ENCODE data around the gene OR6C2. TPM values are rescaled to one million over a fixed set of nuclear protein-coding genes. Genes with fewer than 3 reads are reported as not detected.

OR6C2 gene
- total and polyA plus RNA-seq, 9 of the 15 experiments (the other 6 are each of a cell fraction or from before 2014, with no cell fraction given), result not detected

GRCh38 chr12:55495490-55495889 lies 51.6 kb downstream of the OR6C2 start:
- ChIA-PET POLR2A (interaction anchor here (0.6 to 0.7 kb wide), 2 partner anchors 12 to 170 kb away, joined by 3 read pairs; no protein-coding TSS in a partner anchor), CTCF (ENCODE audit: low intra/inter-chr PET ratio) (no interaction called here)
- Histone ChIP-seq H2AFZ (ENCODE audit: low read depth, low read length) (no peak overlapping the region), H4K20me1 (replicated peaks; ENCODE audit: control insufficient read depth, insufficient read depth, low read length) (no peaks in the 10 kb centered on the region), H3K79me2 (ENCODE audit: control insufficient read depth, insufficient read depth, low read length) (no peaks in the 10 kb centered on the region), H3K9ac (ENCODE audit: insufficient read depth in 1 of 2, low read depth in 2 of 2, low read length in 2 of 2) (no peak overlapping the region), H3K27me3 (ENCODE audit: control insufficient read depth in 2 of 2, insufficient read depth in 2 of 2, low read length in 2 of 2) (no peaks in the 10 kb centered on the region), H3K4me3 (no peak overlapping the region), H3K4me2 (ENCODE audit: insufficient read depth, low read length) (no peak overlapping the region), H3K9me3 (replicated peaks; ENCODE audit: control insufficient read depth, insufficient read depth, low read depth, low read length) (no peaks in the 10 kb centered on the region), H3K9me1 (ENCODE audit: control insufficient read depth, insufficient read depth, low read length) (no peaks in the 10 kb centered on the region), H3K36me3 (ENCODE audit: control insufficient read depth, insufficient read depth, low read length) (no peaks in the 10 kb centered on the region), H3K4me1 (replicated peaks in 1 of 2; ENCODE audit: control insufficient read depth in 2 of 2, insufficient read depth in 2 of 2, low read length in 2 of 2) (peaks cover 0 to 13% of the 10 kb centered on the region in 2 experiments; a peak in 1 of 5 replicates), H3K27ac (ENCODE audit: extremely low read depth, low read depth, low read length) (no peak overlapping the region)
- no TSS peak for BruUV-seq (replicated peaks)
- intact Hi-C loops (cut with micrococcal nuclease), result no loop called here
- ATAC-seq (no peak), FAIRE-seq (no peak), DNase-seq (ENCODE audit: extremely low read depth in 1 of 4, low spot score in 3 of 4) (no peak)
- no peak for TF ChIP-seq FOXJ2 (tag; IDR thresholded peaks at IDR 0.05)
- TF ChIP-seq ZNF551 (CRISPR knock-in tag; IDR thresholded peaks at IDR 0.05), result no peak
- no peak for TF ChIP-seq TFAM (CRISPR knock-in tag; conservative IDR thresholded peaks at IDR 0.05)
- no peak for TF ChIP-seq L3MBTL2 (IDR thresholded peaks at IDR 0.05)
- no peak for TF ChIP-seq UBTF (IDR thresholded peaks at IDR 0.05; ENCODE audit: borderline replicate concordance in 1 of 2, low read depth in 2 of 2, low read length in 2 of 2)
- no peak for TF ChIP-seq HMG20A (CRISPR knock-in tag; conservative IDR thresholded peaks at IDR 0.05)
- TF ChIP-seq GABPB1 (CRISPR knock-in tag; IDR thresholded peaks at IDR 0.05), result no peak
- no peak for TF ChIP-seq ZNF764 (CRISPR knock-in tag; IDR thresholded peaks at IDR 0.05; ENCODE audit: low read depth)
- no peak for TF ChIP-seq FOXK2 (conservative IDR thresholded peaks at IDR 0.05 in 1 of 2, IDR thresholded peaks at IDR 0.05 in 1 of 2; ENCODE audit: low read depth in 2 of 2)
- 0% methylated on average over 5 of the region's 5 CpGs for WGBS (ENCODE audit: insufficient coverage, low coverage, missing lambda C conversion rate)
- in situ Hi-C loops (cut with MboI), result no loop called here
